Measurements from ENCODE around the gene DCPS. TPM values are rescaled to one million over a fixed set of nuclear protein-coding genes. Genes with fewer than 3 reads are reported as not detected.

DCPS gene
- total and polyA plus RNA-seq, 2 of the 4 experiments (the other 2 are of a cell fraction), result 19.7 to 34.8 TPM

GRCh38 chr11:126310200-126310991 is 6.5 kb downstream of the DCPS start:
- peak; percentile 74 for DNase-seq

More at GRCh38 chr11:126310200-126310991, 6.5 kb downstream of the DCPS start:
- Histone ChIP-seq H2BK20ac (ENCODE audit: low read depth, low read length) (no peak overlapping the region), H3K9me3 (ENCODE audit: control insufficient read depth, insufficient read depth, low read length) (no peaks in the 10 kb centered on the region), H3K4ac (ENCODE audit: low read depth, low read length) (no peak overlapping the region), H3K27ac (ENCODE audit: insufficient read depth, low read length) (no peak overlapping the region), H3K27me3 (ENCODE audit: control insufficient read depth, insufficient read depth, low read length) (no peaks in the 10 kb centered on the region), H3K36me3 (ENCODE audit: control insufficient read depth, insufficient read depth, low read length) (peaks cover 4% of the 10 kb centered on the region; the same call in 1 of the 2 replicates), H4K20me1 (ENCODE audit: insufficient read depth, low read length) (peaks cover 3% of the 10 kb centered on the region; the same call in 1 of the 2 replicates), H2AFZ (replicated peaks; ENCODE audit: low read length, poor library complexity) (peak overlapping the region; percentile 79), H2BK120ac (ENCODE audit: low read depth, low read length) (no peak overlapping the region), H2AK9ac (replicated peaks; ENCODE audit: low read depth, low read length, poor library complexity) (peak overlapping the region; percentile 60), H3K4me2 (ENCODE audit: low read depth, low read length) (no peak overlapping the region), H3K56ac (ENCODE audit: extremely low read depth, insufficient read depth, low read length) (no peak overlapping the region), H3K23ac (ENCODE audit: low read depth, low read length) (no peak overlapping the region), H3K9me1 (ENCODE audit: insufficient read depth, low read length) (no peaks in the 10 kb centered on the region), H2AK5ac (ENCODE audit: low read depth, low read length) (peak overlapping the region; percentile 68; the same call in 1 of the 2 replicates), H3K4me3 (ENCODE audit: insufficient read depth, low read depth, low read length) (no peak overlapping the region), H2BK5ac (ENCODE audit: low read depth, low read length, poor library complexity, severe bottlenecking) (no peak overlapping the region), H4K8ac (ENCODE audit: low read depth in 2 of 2, low read length in 2 of 2) (no peak overlapping the region), H3K18ac (ENCODE audit: low read depth, low read length) (no peak overlapping the region), H3K4me1 (ENCODE audit: control insufficient read depth, insufficient read depth, low read length) (peaks cover 2% of the 10 kb centered on the region; the same call in 1 of the 2 replicates), H4K5ac (ENCODE audit: low read depth, low read length) (no peak overlapping the region), H3K79me1 (ENCODE audit: low read depth in 1 of 2, low read length in 2 of 2) (peaks cover 3 to 5% of the 10 kb centered on the region in 2 experiments; a peak in 3 of 4 replicates), H4K91ac (ENCODE audit: insufficient read depth, low read depth, low read length) (no peak overlapping the region), H2BK15ac (ENCODE audit: low read depth, low read length) (no peak overlapping the region), H3K14ac (replicated peaks; ENCODE audit: low read depth, low read length) (no peak overlapping the region), H3K9ac (ENCODE audit: low read depth, low read length) (no peak overlapping the region)
- intact Hi-C loops (cut with micrococcal nuclease) (loop anchor here (1.0 to 10.0 kb wide), 6 partner anchors 131 to 1184 kb away; no protein-coding TSS in a partner anchor), in situ Hi-C loops (cut with MboI; ENCODE audit: low sequenced_read_pairs) (loop anchor here (10.0 to 25.0 kb wide), 3 partner anchors 104 to 1027 kb away; no protein-coding TSS in a partner anchor), dilution Hi-C loops (cut with HindIII; ENCODE audit: low sequenced_read_pairs, unreplicated experiment) (no loop called here)
- POLR2A ChIA-PET (ENCODE audit: unreplicated experiment), result no interaction called here
- peak; percentile 92 for TF ChIP-seq SMC3 (IDR thresholded peaks at IDR 0.05; ENCODE audit: low read depth, low read length)
- no peak for TF ChIP-seq FOS (IDR thresholded peaks at IDR 0.05; ENCODE audit: low read depth, low read length)
- peak; percentile 94 for TF ChIP-seq CTCF (conservative IDR thresholded peaks at IDR 0.05; ENCODE audit: low read depth, low read length)
- no peak for TF ChIP-seq MAFK (IDR thresholded peaks at IDR 0.05; ENCODE audit: low read depth, low read length)
- TF ChIP-seq POLR2A (IDR thresholded peaks at IDR 0.05; ENCODE audit: low read depth, low read length), result peak; percentile 51; the same call in 1 of the 2 replicates
- TF ChIP-seq MXI1 (IDR thresholded peaks at IDR 0.05; ENCODE audit: borderline replicate concordance, low read depth, low read length), result 0 out of 2 replicates have a peak, but pooled peaks have one; percentile 10
- peak; percentile 99 for TF ChIP-seq RAD21 (IDR thresholded peaks at IDR 0.05; ENCODE audit: low read length)
- no peak for TF ChIP-seq CHD1 (IDR thresholded peaks at IDR 0.05; ENCODE audit: low read depth, low read length)
- CTCF ChIA-PET, result interaction anchor here (0.6 to 3.4 kb wide), 11 partner anchors 9 to 1349 kb away, joined by 3 to 35 read pairs (median 6); no protein-coding TSS in a partner anchor
- ATAC-seq (ENCODE audit: low read depth), result peak; percentile 98
- BruUV-seq (replicated peaks), result no TSS peak
- 75% methylated on average over 4 of the region's 12 CpGs; no CpG with 5 or more reads in 1 of the 2 experiments for WGBS, 2 experiments (ENCODE audit: extremely low coverage in 2 of 2, insufficient read length in 1 of 2)

Measured in IMR-90 (cell line).